Measurements from ENCODE around the gene GALNT2.

GALNT2 gene

DNA sequence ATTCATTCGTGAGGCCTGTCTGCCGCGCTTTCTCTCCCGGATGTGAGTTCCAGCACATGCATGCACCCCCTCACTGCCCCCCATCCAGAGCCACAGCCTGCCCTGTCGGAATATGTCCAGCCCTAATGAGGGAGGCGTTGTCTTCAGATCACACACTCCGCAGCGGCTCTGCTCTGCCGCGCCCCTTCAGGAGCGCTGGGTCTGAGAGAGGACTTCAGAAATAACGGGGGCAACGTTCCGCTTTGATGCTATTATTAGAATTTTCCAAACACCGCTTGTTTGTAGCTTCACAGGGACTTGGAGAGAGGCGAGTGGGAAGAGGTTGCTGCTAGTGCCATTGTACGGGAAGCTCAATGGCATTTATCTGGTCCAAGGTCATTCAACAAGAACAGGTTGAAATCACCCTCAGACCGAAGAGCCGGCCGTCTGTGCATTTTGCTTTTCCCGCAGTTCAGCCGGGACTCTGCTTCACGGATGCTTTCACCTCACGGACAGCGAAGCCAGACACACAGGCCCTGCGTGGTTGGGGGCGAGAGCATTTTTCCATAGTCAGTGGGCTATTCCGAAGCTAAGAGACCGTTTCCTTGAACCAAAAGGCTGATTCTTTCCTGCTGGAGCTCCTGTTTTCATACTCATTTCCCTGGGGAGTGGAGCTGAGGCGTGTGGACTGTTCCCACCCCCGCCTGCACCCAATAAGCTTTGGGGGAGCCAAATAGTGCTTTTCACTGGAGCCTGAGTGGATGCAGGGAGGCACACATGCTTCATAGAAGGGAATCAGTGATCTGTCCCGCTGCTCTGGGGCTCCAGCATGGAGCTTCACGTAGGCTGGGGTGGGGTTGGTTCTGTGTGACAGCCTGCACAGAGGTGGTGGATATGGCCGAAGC lies 69.7 kb downstream of the GALNT2 start:
- no peak for DNase-seq

DNA sequence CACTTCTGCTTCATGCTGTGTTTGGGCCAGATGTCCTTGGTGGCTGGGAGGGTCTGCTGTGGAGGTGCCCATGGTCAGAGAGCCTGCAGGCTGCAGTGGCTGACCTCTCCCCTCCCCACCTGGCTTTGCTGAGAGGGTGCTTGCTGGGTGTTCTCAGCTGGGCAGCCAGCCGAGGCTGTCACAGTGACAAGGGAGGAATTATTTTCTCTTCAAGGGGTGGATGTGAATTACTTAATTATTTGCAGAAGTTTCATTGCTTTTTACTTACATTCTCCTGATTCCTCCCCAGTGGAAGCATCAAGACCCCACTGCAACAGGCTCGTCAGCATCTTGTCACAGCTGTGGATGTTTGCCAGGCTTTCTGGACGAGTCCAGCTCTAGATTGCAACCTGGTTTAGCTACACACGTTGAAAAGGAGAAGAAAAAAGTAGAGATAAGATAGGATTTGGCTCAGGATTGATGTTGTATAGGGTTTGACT lies 70.3 kb downstream of the GALNT2 start:
- no peak for DNase-seq

DNA sequence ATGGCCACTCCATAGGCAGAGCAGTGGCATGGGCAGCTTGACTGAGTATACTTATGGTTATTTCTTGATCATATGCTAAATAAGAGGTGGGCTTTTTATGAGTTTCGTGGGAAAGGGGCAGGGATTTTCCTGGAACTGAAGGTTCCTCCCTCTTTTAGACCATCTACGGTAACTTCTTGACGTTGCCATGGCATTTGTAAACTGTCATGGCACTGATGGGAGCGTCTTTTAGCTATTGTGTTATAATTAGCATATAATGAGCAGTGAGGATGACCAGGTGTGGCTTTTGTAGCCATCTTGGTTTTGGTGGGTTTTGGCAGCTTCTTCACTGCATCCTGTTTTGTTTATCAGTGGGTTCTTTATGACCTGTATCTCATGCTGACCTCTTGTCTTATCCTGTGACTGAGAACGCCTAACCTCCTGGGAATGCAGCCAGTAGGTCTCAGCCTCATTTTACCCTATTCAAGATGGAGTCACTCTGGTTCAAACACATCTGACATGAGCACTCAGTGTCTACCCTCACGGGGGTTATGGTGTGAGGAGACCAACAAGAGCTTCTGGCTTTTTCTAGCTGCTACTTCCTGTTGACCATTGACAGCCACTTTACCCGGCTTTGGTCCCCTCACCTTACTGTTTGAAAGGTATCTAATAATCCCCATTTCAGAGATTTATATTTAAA lies 71.7 kb downstream of the GALNT2 start:
- no peak for DNase-seq

DNA sequence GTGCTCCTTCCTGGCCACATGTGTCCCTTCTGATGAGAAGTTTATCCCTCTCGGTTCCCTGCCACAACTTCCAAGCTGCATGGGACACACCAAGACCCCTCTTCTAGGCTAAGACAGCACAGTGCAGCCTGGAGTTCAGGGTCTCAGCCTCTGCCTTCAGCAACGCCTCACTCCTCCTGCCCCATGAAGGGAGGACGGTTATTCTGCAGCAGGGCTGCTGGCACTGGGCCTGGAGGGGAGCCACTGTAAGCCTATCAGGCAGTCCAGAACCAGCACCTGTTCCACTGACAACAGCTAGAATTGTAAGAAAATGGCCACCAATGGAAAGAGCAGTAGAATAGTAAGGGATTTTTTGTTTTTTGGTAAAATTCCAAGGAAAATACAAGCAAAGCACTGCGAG lies 72.3 kb downstream of the GALNT2 start:
- no peak for DNase-seq

DNA sequence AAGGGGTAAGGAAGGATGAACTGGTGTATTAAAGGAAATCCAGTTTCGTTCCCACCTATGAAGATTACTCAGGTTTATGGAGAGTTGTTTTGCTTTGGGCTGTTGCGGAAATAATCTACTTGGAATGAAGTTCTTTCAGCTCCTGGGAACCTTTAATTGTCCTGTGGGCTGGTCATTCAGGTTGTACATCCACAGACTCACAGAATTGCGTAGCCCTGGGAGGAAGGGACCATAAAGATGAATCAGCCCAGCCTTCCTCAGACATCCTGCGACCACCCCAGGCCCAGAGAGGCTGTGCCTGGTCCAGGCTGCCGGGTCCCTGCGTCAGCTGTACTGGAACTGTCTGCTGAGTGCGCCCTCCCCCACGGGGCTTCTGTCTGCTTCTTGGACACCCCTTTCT lies 72.7 kb downstream of the GALNT2 start:
- DNase-seq = no peak

DNA sequence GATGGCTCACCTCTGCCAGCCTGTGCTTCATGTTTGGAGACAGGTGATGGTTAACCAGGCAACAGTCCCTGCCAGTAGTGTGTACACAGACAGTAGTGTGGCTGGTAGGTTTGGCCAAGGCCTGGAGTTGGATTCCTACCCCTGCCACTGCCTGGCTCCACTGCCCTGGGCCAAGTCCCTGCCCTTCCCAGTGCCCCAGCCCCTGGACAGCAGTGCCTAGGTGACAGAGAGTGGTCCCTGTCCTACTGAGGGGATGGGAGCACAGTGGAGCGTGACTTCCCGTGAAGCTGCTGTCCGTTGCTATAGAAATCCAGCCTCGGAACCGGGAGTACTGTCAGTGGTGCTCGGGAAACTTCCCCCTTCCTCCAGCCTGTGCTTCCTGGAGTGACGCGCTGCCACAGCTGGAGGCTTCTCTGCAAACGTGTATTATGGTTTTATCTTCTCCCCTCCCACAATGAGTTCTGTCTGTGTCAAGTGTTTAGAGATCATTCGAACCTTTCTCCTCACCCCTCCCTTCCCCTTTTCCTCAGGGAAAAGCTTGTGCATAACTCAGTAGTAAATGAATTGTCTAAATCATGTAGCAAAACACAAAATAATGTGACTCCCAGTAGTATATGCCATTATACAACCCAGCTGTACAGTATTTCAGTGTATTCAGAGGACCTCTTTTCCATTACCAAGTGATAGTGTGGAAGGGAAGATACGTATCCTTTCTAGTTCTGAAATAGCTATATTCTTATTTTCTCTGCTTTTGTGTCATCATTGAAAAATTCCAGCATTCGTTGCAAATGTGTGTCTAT lies 73.4 kb downstream of the GALNT2 start:
- peak in 1 of 2 experiments; percentile 27 for DNase-seq

DNA sequence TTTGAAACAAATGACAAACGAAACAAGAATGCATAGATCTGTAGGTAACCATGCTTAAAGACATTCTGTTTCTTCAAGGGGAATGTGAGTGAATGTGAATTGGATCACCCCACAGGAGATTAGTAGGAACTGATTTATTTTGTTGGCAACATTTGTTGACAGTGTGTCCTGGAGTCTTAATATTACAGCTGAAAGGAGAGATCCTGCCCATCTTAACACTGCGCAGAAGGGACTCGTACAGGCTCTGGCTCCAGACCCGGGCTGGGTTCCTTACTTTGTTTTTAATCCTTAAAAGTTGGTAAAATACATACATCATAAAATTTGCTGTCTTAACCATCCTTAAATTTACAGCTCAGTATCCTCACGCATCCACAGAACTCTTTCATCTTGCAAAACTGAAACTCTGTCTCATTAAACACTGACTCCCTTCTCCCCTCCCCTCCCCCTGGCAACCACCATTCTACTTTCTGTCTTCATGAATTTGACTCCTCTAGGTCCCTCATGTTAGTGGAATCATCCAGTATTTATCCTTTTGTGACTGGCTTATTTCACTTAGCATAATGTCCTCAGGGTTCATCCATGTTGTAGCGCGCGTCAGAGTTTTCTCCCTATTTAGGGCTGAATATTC lies 74.1 kb downstream of the GALNT2 start:
- DNase-seq = no peak

DNA sequence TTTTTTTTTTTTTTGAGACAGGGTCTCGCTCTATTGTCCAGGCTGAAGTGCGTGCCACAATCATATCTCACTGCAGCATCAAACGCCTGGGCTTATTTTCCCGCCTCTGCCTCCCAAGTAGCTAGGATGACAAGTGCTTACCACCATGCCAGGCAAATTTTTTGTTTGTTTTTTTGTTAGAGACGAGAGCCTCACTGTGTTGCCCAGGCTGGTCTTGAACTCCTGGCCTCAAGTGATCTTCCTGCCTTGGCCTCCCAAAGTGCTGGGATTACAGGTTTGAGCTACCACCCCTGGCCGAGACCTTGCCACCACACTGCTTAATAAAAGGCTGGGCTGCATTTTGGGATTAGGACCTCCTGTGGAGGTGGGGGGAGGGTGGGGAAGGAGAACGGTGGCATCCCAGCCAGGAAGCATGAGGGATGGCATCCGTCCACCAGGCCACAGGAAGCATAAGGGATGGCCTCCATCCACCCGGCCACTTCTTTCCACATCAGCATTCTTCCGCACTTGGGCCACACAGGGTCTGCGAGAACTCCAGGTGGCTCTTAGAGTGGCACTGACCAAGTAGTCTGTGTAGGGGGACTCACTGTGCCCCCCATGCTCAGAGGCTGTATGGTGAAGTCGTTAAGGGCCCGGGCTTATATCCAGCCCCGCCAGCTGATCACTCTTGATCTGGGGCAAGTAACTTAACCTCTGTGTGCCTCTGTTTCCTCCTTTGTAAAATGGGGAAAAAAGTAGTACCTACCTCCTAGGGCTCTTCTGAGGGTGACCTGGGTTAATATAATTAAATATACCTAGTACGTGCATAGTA lies 75.0 kb downstream of the GALNT2 start:
- no peak for DNase-seq

DNA sequence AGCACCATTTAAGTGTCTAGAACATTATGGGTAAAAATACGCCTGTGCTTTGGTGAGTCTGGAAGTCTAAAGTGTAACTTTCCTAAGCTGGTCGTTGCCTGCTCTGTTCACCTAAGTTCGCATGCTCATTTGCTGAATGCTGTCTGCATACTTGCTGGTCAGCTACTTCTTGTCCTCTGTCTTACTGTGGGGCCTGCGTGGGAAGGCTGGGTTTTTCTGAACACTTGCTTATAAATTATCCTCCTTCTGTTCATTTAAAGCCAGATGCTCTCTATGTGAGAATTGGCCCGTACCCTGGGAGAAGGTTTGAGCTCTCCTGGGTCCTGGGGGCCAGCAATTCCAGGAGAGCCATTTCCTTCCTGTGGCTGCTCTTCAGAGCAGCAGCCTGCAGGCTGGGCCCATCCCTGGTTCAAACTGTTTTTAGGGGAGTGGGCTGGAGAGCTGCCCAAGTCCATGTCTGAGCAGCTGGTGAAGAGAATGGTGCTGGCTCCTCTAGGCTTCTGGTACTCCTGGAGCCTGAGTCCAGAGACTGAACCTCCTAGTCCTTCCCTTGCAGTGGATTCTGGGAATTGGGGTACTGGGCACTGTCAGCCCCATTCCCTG lies 75.7 kb downstream of the GALNT2 start:
- no peak for DNase-seq

DNA sequence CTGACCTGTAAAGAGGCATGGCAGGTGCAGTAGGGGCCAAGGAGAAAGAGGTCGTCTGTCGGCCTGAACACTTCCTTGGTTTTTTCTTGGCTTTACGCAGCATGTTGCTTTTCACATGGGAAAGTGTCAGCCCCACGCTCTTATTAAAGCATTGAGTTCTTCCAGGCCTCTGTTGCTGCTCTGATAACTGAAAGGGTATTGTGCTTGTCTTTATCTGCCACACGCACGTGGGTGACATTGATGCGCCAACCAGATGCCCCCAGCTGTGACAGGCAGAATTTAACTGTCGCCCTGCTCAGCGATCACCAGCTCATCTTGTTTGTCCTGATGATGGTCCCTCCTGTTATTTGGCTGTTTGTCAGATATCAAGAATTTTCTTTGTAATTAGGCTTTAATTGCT lies 76.5 kb downstream of the GALNT2 start:
- DNase-seq = no peak

DNA sequence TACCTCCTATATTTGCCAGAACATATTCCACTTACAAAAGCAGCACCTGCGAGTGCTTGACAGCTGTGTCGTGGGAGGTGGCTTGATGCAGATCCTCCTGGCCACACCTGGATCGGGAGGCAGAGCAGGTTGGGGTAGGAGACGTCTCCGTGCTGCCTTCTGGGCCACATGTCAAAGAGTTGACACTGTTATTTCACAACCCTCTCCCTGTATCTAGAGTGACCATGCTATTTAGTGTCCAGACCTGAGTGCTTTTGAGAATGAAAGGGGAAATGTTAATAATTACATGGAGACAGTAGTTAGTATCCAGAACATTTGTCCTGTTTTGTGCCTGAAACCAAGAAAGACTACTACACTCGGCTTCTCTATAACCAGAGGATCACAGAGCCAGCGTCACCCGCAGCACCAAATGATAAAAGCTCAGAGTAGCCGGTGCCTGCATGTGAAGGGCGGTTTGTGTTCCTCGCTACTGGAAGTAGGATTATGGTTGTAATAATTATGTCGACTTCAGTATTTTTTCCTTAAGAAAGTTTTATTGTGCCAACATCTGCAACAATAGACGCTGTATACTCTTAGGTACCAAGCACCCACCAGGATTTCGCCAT lies 77.1 kb downstream of the GALNT2 start:
- no peak for DNase-seq

DNA sequence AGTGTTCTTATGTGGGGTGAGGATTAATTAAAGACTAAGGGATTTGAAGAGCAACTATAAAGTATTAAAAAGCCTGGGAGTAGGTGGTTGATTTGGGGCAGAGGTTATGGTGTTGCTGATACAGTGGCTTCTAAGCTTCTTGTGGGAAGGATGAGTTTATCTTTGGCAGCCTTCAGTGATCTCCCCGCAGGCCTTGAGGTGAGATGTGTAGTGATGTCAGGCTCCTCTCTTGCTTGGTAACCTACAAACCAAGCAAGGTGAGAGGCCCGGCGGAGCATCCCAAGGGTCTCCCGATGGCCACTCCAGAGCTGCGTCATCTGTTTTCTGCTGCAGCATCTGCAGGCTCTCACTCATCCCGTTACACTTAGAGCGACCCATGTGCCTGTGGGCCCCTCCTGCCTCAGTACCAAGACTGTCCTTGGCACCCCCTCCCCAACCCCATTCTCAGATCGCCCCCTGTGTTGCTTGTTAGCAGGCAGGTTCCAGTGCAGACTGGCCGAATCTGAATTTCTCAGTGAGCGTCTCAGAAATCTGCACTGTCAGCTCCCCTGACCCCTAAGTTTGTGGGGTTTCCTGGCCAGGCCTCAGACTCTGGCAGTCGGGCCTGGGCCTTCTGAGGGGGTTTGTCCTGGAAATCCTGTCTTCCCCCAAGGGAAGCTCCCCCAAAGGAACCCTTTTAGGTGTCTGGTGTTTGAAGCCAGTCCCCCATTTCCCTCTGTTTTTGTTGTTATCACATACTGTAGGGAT lies 77.9 kb downstream of the GALNT2 start:
- no peak for DNase-seq

DNA sequence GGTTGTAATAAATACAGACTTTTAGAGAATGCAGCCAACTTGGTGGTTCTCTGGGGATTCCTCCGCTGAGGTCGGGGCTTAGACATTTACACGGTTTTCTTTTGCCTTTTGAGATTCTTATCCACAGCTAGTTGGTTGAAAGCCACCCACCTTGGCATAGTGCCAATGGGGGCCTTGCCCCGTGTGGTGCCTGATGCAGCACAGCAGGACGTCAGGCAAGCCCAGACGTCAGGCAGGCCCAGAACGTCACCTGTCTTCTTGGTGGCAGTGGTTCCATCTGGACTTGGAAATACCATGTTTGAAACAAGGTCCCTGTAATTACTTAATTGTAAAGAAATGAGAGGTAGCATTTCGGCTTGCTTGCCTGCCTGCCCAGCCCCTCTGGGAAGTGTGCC lies 78.5 kb downstream of the GALNT2 start:
- no peak for DNase-seq

DNA sequence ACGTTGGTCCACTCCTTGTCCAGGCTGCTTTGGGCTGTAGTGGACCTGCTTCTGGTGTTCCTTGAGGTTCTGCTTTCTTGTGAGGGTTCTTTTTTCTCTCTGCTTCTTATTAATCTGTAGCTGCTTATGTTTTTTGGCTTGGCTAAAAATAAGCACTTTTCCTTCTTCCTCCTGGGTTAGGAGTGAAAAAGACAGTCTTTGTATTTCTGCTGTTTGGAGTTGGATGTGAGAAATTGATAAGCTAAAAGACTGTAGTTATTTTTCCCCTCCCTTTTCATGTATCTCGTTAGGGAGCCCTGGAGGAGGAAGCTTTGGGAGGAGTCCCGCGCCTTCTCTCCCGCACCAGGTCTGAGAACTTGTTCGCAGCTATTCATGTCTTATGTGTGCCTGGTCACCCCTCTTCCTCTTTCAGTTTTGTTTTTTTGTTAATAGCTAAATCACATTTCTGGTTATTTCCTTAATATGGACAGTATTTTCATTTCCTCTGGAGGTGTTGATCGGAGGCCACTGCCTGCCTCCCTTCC lies 79.0 kb downstream of the GALNT2 start:
- no peak for DNase-seq

DNA sequence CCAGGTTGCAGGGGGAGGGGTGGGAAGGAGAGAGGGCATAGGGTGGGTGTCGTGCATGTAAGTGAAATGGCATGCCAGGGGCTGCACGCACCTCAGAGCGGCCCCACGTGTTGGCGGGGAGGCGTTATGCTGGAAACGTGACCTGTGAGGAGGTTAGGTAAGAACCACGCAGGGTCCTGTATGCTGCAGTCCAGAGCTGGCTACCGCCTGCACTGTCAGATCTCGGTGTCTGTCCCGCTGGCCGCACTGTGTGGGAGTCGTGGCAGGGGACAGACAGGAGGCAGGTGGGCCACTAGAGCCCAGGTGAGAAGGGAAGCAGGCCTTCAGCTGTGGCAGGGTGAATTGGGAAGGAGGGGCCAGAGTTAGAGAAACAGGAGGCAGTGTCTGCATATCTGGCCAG lies 79.7 kb downstream of the GALNT2 start:
- no peak for DNase-seq

DNA sequence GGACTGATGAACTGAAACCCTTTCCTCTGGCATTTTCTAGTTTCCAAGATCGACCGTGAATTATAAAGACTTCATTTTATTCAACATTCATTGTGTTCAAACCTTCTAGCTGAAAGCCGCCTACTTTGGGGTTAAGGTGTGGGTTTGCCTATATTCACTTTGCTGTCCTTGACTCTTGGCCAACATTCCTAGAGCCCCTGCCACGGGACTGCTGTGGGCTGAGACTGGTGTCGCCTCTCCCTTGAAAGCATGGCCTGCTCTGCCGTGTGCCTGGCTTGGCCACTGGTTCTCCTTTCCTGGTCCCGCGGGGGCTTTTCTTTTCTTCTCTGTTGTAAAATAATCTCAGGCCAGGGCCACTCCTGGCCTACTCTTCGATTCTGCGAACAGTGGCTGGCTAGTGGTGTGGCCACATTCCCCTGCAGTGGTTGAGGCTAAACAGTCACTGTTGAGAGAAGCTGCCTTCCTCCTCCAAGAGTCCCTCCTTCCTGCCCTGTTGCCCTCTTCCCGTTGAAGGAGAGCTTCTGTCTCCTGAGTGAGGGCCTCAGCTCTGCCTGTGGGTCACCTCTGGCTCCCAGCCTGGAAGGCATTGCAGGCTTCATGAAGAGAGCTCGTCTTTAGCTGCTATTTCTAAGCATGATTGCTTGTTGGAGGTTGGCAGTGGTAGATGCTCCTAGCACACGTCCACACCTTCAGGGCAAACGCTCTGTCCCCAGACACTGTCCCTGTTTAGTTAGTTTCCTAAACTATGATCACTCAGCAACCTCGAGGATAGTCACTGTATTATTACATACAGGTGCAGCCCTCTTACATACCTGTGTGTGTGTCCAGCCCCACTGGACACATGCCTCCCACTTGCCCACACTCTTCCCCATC lies 80.5 kb downstream of the GALNT2 start:
- DNase-seq = no peak

DNA sequence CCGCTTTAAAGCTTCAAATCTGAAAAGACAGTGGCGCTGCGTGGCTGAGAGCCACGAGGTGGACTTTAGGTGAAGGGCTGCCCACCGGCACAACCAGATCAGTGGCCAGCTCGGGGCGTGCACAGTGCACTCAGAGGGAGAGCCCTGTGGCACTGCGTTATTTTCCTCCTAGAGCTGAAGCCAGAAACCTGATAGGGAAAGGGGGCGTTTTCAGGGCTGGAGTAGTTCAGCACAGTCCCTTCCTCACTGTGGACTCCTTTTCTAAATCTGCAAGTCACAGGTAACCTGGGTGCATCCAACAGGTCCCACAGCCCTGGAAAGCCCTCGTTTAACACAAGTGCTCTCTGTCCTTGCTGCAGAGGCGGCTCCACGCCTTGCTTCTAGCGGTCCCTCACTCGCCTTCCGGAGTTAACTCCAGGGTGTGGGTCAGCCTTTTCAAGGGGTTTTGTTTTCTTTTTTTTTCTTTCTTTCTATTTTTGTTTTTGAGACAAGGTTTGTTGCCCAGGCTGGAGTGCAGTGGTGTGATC lies 81.2 kb downstream of the GALNT2 start:
- no peak for DNase-seq

DNA sequence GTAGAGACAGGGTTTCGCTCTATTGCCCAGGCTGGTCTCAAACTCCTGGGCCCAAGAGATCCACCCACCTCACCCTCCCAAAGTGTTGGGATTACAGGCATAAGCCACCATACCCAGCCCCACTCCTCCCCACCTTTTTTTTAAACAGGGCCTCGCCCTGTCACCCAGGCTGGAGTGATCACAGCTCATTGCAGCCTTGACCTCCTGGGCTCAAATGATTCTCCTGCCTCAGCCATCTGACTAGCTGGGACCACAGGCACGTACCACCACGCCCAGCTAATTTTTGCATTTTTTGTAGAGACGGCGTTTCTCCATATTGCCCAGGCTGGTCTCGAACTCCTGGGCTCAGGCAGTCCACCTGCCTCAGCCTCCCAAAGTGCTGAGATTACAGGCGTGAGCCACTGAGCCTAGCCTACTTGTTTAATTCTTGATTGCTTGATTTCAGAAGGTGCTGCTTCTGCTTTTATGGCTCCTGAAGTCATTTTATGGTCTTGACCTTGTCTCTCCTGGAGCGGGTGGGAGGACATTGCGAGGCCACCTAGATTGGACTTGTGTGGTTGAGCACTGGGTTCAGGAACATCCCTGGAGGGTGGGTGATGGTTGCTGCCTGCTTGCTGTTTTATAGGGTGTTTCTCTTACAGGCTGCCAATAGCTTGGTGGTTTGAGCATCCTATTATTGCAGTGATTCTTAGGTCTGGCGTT lies 81.9 kb downstream of the GALNT2 start:
- no peak for DNase-seq
